ENCODE data around the gene EPHX1. TPM values are rescaled to one million over a fixed set of nuclear protein-coding genes. Genes with fewer than 3 reads are reported as not detected.
"Not testable (repeated sequence)": the region's sequence is repeated elsewhere in the genome, so short reads cannot be mapped to it uniquely, and the experiment has no call there.

EPHX1 gene
- 39.2 TPM for total RNA-seq
- long read RNA-seq, transcript EPHX1-201 (9 exons, 1,660 nt) = major isoform, 14 of 22 reads
- long read RNA-seq, partial matches to known transcripts = 5 of 22 reads
- long read RNA-seq, other reads (novel, unspliced or antisense) = 2 of 22 reads

DNA sequence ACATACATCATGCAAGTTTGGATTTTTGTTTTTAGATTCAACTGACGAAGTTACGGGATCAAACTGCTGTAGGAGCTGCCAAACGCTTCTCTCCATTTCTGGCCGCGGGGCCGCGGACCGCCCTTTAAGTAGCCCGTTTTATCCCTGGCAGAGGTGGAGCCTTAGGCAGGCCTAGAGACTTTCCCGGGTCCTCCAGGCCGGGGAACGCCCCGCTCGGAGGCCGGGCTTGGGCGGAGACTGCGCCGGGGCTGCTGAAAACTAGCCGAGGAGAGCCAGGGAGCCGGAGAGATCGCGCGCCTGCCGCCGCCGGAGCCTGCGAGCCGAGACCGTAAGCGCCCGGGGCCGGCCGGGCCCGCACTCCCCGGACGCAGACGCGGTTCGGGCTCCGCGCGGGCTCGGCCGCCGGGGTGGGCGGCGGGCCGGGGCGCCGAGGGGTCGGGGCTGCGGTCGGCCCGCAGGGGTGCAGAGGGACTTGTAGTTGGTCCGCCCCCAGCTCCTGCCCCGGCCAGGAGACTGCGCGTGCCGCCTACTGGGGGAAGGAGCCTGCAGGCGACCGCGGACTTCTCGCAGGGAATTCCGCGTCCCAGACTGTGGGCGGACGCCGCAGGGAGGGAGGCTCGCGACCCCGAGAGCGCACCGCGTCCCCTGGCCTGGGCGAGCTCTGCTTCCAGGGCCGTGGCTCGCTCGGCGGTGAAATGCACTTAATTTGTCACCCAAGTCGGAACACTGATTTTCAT, at the start of gene EPHX1:
Gene EPHX1 (plus strand): TSS at position 283 of the 737 bp plus-strand sequence. CDS start 18,606 bp downstream, outside the sequence.
- DNase-seq (ENCODE audit: low spot score) = peak; percentile 95
- intact Hi-C loops (cut with DNase I) = loop anchor here (1.0 to 5.0 kb wide), 2 partner anchors 33 to 72 kb away; partner anchors contain the start of genes SRP9 and TMEM63A

DNA sequence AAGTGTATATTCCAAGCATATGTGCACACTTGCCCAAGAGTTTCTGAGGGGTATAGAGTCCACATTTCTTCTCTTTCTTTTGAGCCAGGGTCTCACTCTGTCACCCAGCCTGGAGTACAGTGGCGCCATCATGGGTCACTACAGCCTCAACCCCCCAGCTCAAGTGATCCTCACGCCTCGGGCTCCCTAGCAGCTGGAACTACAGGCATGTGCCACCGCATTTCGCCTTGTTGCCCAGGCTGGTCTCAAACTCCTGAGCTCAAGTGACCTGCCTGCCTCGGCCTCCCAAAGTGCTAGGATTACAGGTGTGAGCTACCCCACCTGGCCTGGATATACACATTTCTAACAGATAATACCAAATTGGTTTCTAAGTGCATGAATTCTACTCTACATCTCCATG, 49.4 kb upstream of the EPHX1 start:
- intact Hi-C loops (cut with DNase I) = no loop called here
- DNase-seq (ENCODE audit: low spot score) = no peak

DNA sequence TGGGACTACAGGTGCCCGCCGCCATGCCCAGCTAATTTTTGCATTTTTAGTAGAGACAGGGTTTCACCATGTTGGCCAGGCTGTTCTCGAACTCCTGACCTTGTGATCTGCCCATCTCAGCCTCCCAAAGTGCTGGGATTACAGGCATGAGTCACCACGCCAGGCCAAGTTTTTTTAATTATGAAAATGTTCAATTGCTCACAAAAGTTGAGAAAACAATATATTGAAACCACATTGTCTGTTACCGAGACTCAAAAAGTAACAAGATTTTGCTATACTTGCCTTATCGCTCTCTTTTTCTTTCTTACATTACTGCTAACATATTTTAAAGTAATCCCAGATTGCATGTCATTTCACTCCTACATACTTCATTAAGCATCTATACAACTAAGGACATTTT, 48.5 kb upstream of the EPHX1 start:
- DNase-seq (ENCODE audit: low spot score); intact Hi-C loops (cut with DNase I): not testable (repeated sequence)

DNA sequence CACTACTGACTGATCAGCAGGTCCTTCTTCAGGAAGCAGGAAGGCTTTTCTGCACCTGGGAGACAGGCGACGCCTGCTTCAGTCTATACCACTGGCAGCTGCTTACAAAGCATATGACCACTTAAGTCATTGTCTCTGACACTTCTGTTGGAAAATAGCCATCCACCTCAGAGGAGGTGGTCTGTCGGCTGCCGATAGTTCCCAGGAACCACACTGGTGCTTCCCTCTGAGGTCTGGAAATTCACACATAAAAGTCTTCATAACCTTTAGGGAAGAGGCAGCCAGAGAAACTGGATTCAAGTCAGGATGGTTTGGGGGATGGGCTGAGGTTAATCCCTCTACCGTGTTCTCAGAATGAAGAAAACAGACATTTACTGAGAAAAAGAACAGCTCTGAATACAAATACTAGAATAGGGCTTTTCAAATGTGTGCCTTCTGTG, 47.9 kb upstream of the EPHX1 start:
- no peak for DNase-seq (ENCODE audit: low spot score)
- intact Hi-C loops (cut with DNase I) = no loop called here

DNA sequence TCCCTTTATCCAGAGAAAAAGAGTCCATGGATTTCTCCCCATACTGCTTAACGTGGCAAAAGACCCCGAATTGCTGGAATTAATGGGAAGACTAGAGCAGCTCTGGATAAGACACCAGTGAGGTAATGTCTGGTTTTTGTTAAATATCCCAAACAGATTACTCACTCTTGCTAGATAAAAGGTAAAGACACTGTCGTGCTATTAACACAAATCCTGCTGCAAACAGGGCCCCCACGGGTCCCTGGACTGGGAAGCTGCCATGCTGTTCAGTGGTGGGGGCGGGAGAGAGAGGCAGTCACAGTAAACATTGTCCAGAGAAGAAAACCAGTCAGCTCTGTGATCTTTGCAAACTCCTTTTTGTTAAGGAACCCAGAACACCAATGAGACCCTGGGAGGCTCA, 47.5 kb upstream of the EPHX1 start:
- intact Hi-C loops (cut with DNase I) = no loop called here
- DNase-seq (ENCODE audit: low spot score) = no peak

DNA sequence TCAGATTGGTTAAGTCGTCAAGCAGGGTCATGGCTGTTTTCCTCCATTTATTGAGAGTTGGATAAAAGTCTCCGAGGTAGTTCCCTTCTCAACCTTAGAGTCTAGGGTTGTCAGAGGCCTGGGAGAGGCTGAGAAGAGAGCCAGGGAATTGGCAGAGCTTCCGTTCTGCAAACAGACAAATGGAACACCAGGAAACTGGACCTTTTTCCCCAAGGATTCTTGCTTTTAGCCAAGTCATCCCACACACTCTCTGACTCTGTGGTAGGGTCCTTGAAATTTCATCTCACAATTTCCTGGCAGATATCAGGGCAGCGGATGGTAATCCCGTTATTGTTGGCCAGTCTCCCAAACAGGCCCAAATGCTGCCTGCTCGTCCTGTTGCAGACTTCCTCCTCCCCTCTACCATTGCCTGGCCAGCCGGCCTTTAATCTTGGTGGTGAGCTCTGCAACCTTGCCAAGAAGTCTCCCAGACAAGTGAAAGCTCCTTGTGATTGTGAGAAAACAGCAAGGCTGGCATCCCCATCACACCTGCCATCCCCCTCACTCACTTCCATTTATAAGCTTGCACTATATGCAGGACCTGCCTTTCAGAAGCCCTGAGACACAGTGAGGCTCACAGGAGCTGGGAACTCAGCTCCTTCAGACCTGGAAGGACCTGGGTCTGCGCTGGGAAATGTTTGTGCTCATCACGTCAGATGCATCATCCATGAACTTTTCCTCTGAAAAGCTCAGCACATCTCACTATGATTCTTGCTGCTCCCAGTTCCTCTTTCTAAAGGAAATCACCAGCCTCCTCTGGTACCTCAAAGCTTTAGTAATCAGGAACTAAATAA, 46.0 kb upstream of the EPHX1 start:
- no peak for DNase-seq (ENCODE audit: low spot score)

DNA sequence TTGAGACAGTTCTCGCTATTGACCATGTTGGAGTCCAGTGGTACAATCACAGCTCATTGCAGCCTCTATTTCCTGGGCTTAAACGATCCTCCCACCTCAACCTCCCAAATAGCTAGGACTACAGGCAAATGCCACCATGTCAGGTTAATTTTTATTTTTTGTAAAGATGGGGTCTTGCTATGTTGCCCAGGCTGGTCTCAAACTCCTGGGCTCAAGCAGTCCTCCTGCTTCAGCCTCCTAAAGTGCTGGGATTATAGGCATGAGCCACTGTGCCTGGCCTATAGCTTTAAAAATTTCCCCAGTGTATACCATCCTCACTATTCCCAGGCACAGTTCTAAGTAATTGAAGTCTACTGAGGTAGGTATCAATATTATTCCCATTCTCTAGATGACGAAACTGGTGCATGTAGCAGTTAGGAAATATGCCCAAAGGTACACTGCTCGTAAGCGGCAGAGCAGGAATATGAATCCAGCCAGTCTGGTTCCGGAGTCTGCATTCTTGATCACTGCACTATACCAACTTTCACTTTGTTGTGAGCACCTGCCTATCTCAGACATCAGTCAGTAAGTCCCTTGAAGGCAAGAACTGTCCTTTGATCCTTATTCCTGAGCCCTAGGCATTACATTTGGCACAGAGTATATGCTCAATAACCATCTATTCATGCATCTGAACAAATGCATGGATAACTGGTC, 43.8 kb upstream of the EPHX1 start:
- no peak for DNase-seq (ENCODE audit: low spot score)
- intact Hi-C loops (cut with DNase I) = loop anchor here (5.0 kb wide), 2 partner anchors 69 to 114 kb away; partner anchors contain the start of gene ENAH

More for the DNA sequence above, 46.0 kb upstream of the EPHX1 start:
- intact Hi-C loops (cut with DNase I) = loop anchor here (1.0 kb wide), 1 partner anchor 9 kb away; no protein-coding TSS in a partner anchor

DNA sequence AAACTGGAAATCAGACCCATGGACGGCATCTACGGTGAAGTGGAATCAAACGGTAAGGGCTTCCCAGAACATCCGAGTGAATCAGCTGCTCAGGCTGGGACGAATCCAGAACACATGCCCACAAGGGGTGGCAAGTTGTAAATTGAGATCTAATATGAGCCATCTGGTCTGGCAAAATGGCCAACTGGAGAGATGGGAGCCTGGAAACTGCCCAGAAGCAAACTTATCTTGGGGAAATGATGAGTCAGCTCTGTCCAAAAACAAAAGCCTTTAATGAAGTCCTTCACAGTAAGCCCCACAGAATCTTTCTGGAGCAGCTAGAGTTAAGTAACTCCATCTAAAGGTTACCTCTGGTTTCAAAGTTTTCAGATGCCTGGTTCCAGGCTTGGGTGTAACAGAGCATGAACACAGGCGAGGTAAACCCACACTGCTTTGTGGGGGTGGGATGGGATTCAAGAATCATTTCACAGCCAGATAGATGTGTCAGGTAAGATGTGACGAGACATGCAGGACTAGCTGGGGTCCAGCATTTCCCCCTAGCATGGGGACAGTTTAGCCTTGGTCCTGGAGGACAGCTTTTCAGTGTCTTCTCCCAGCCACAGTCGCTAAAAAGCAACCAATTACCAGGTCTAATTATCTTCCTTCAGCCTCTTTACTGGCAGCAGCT, 42.8 kb upstream of the EPHX1 start:
- no peak for DNase-seq (ENCODE audit: low spot score)
- intact Hi-C loops (cut with DNase I) = loop anchor here (5.0 kb wide), 2 partner anchors 70 to 115 kb away; partner anchors contain the start of gene ENAH

DNA sequence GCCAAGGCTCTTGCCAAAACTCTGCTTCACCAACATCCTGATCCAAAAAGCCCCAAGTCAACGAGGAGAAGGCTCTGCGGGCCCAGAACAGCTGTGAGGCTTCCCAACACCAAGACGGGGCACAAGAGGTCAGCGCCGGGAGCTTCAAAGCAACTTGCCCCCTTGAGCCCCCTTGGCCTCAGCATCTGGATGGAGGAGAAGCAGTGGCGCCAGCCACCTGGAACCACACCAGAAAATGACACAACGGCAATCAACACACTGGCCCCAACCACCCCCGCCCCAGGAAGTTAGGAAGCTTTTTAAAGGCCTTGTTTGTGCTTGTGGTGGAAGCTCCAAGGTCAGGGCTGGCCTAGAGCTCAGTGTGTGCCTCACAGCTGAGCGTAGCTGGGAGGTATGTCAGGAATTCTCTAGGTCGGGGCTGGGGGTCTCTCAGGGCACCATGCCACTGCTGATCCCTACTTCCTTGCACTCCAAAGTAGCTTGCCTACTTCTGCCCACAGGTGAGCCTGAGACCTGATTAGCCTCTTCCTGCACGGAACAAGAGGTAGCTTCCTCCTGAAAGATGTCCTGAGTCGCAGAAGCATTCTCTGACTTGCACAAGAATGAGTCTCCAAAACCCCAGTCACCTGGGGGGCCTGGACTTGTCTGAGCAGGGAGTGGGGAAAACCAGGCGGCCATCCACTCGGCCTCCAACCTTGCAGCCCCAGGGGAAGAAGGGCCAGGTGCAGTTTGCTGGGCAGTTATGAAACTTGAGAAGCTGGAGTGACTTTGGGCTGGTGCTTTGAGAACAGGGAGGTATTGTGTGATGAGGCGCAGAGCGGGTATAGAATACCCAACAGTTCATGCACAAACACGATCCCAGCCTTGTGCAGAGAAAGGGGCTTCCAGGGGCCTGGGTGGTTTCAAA, 42.0 kb upstream of the EPHX1 start:
- DNase-seq (ENCODE audit: low spot score) = peak; percentile 85
- intact Hi-C loops (cut with DNase I) = loop anchor here (5.0 kb wide), 2 partner anchors 71 to 116 kb away; partner anchors contain the start of gene ENAH

DNA sequence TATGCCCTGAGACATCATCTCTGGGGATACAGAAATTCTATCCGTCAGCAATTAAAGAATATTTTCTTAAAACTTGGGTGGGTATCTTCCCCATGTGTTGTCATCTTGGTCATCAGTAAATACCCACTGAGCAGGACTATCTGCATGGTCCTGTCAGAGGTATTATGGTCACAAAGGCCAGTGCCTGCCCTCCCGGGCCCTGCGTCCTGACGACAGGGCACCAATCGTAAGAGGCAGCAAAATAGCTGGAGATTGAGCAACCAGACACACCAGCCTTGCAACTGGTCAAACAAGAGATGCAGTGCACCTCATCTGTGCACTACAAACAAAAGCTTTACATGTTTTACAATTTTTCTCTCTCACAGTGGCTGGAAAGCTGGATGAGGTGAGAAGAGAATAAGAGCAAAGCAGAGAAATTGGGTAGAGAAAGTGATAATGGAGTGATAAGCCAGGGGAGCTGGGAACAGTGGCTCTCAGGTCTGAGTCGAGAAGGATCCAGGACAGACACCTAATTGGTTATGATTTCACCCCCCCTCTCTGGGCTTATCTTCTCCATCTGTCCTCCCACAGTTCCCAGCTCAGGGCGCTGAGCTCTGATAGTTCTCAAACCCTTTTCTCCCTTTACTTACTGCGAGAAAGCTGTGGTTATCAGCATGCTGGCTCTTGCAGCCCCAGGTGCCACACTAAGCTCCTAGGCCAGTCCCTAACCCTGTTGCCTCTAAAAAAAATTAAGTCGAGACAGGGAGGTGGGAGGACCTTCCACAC, 41.1 kb upstream of the EPHX1 start:
- no peak for DNase-seq (ENCODE audit: low spot score)
- intact Hi-C loops (cut with DNase I) = loop anchor here (5.0 kb wide), 2 partner anchors 72 to 117 kb away; partner anchors contain the start of gene ENAH

DNA sequence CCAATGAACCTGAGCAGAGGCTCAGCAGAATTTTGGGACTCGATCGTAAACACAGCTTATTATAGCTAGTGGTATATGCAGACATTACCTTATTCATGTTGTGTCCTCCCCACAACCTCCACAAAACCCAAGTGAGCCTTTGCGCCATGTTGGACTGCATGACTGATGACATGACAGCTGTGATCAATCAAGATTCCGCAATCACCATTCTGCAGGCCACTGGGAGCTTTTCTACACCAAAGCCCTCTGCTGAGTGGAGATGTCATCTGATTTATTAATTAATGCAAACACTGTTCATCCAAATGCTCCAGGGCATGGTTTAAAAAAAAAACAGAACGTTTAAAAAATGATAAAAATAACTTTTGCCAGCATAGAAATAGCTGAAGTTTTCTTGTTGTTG, 40.2 kb upstream of the EPHX1 start:
- no peak for DNase-seq (ENCODE audit: low spot score)
- intact Hi-C loops (cut with DNase I) = loop anchor here (5.0 to 10.0 kb wide), 4 partner anchors 72 to 205 kb away; partner anchors contain the start of gene ENAH

DNA sequence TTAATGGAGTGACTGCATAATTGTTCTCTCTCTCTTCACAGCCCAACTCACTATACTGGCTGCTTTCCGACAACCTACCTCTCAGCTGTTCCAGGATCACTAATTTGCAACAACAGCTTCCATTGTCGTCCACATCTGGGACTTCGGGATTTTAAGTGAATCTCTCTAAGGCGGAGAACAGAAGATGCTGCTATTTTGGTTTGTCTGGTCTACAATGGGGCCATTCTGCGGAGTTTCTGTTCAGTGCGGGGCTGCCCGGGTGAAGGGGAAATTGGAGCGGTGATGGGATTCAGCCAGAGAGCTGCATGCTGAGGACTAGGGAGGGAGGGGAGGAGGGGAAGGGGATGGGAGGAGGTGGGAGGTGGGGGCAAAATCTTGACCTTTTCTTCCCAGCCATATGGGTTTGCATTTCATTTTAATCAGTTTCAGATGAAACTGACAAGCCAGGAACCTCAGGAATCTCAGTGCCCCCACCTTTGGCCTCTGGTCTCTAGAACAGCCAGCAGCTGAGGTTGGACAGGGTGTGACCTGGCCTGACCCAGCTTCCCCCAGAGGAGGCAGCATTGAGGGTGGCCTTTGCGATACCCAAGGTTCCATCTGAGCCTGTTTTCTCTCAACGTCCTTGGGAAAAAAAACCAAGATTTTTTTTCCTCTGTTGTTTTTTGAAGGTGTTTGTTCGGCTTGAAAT, 39.2 kb upstream of the EPHX1 start:
- intact Hi-C loops (cut with DNase I) = loop anchor here (5.0 to 10.0 kb wide), 2 partner anchors 203 to 204 kb away; no protein-coding TSS in a partner anchor
- DNase-seq (ENCODE audit: low spot score) = no peak

DNA sequence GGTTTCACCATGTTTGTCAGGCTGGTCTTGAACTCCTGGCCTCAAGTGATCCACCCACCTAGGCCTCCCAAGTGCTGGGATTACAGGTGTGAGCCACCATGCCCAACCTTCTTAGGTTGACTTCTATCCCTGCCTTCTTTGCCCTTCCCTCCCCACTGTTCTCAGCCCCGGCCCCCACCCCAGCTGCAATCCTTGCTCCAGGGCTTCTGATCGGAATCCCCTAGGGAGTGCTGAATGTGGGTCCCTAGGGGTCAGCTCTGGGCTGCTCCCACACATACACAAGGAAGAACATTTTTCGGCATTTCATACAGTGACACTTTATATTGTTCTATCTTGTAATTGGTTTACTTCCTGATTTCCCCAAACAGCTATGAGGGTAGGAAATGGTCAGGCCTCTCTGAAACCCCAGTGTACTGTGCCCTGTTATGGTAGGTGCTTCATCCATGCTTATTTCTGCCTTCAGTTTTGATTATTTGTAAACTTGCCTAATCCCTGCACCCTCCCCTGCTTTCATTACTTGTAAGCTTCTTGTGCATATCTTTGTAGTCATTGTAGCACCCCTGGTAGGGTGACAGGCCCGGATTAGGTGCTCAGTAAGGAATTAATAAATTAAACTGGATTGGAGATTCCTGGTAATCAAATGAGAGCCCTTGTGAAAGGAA, 38.1 kb upstream of the EPHX1 start:
- intact Hi-C loops (cut with DNase I) = loop anchor here (1.0 to 10.0 kb wide), 4 partner anchors 203 to 296 kb away; no protein-coding TSS in a partner anchor
- DNase-seq (ENCODE audit: low spot score) = no peak

DNA sequence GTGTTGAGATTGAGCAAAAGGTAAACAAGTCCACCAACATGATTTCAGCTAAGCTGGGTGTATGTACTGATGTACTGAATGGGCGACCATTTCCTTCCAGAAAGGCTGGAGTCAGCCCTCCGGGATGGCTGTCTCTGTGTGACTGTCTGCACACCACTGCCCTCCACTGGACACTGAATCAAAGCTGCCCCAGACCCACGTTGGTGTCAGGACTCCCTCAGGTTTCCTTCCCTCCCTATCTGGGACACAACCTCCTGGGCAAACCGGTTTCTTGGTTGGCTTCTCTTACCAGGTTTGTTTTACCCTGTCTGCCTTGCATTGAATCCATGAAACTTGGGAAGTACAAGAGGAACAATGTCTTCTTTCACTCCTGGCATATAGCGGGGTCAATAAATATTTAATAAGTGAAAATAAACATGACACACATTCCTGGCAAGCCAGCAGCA, 37.6 kb upstream of the EPHX1 start:
- peak; percentile 89 for DNase-seq (ENCODE audit: low spot score)
- intact Hi-C loops (cut with DNase I) = loop anchor here (1.0 to 10.0 kb wide), 4 partner anchors 202 to 297 kb away; no protein-coding TSS in a partner anchor

DNA sequence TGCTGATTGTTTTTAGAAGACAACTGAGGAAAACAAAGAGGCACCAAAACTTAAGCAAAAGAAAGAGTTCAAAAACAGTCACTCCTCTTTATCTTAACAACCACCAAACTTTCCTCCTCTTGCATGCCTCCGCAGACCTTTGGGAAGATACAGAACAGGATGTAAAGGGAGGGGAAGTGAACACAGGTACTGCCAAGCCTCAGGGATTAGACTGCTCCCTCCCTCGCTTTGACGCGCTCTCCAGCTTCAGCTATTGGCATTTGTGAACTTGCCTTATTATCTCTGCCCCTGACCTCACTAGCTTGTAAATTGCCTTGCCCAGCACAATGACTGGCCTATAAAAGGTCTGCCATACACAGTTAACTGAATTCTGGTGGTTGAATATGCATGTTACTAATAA, 37.1 kb upstream of the EPHX1 start:
- intact Hi-C loops (cut with DNase I) = loop anchor here (1.0 to 10.0 kb wide), 4 partner anchors 202 to 298 kb away; no protein-coding TSS in a partner anchor
- no peak for DNase-seq (ENCODE audit: low spot score)
